ENCODE results near the gene THTPA. TPM values are rescaled to one million over a fixed set of nuclear protein-coding genes. Genes with fewer than 3 reads are reported as not detected.

Gene THTPA
- total RNA-seq, 2 donors from 2014 or later, result 13.0 to 17.0 TPM

GRCh38 chr14:23600806-23601205 lies 44.7 kb downstream of the THTPA start:
- Histone ChIP-seq H3K4me3 (ENCODE audit: low read length) (no peak overlapping the region), H3K9ac (ENCODE audit: extremely low read depth, low read length, poor library complexity, severe bottlenecking) (no peak overlapping the region), H3K27me3 (ENCODE audit: control insufficient read depth, insufficient read depth, low read length, poor library complexity, severe bottlenecking) (no peaks in the 10 kb centered on the region), H3K27ac (ENCODE audit: low read depth, low read length) (no peak overlapping the region), H3K4me1 (ENCODE audit: control insufficient read depth, insufficient read depth, low read length) (peaks cover 4% of the 10 kb centered on the region), H3K36me3 (ENCODE audit: control insufficient read depth, insufficient read depth, low read length) (no peaks in the 10 kb centered on the region), H3K9me3 (ENCODE audit: control insufficient read depth, low read length) (peaks cover 11% of the 10 kb centered on the region)
- WGBS, 2 experiments (ENCODE audit: insufficient coverage in 1 of 2, insufficient read length in 1 of 2), result 91 to 100% methylated on average over 1 of the region's 1 CpG
- Mint-ChIP-seq H3K36me3 (ENCODE audit: low read depth) (no peaks in the 10 kb centered on the region), H3K4me1 (peaks cover 2% of the 10 kb centered on the region), H3K27ac (no peak overlapping the region), H3K4me3 (no peak overlapping the region), H3K27me3 (ENCODE audit: insufficient read depth) (peaks cover 5% of the 10 kb centered on the region), H3K9me3 (no peaks in the 10 kb centered on the region)
- DNase-seq, result no peak
- TF ChIP-seq, protein P1, sequence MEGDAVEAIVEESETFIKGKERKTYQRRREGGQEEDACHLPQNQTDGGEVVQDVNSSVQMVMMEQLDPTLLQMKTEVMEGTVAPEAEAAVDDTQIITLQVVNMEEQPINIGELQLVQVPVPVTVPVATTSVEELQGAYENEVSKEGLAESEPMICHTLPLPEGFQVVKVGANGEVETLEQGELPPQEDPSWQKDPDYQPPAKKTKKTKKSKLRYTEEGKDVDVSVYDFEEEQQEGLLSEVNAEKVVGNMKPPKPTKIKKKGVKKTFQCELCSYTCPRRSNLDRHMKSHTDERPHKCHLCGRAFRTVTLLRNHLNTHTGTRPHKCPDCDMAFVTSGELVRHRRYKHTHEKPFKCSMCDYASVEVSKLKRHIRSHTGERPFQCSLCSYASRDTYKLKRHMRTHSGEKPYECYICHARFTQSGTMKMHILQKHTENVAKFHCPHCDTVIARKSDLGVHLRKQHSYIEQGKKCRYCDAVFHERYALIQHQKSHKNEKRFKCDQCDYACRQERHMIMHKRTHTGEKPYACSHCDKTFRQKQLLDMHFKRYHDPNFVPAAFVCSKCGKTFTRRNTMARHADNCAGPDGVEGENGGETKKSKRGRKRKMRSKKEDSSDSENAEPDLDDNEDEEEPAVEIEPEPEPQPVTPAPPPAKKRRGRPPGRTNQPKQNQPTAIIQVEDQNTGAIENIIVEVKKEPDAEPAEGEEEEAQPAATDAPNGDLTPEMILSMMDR (conservative IDR thresholded peaks at IDR 0.05), result no peak

DNA sequence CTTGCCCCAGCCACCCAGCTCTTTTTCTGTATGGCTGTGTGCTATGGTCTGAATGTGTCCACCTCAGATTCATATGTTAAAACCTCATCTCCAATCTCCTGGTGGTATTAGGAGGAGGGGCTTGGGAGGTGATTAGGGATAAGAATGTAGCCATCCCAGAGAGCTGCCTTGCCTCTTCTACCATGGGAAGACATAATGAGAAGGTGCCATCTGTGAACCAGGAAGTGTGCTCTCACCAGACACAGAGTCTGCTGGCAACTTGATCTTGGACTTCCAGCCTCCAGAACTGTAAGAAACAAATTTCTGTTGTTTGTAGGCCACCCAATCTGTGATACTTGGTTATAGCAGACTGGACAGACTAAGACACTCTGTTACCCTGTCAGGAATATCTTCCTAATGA lies 45.4 kb downstream of the THTPA start:
- no peaks in the 10 kb centered on the region for H3K36me3 ChIP-seq (ENCODE audit: control insufficient read depth, insufficient read depth, low read length)
- H3K27me3 ChIP-seq (ENCODE audit: control insufficient read depth, insufficient read depth, low read length, poor library complexity, severe bottlenecking), result no peaks in the 10 kb centered on the region
- DNase-seq, result no peak
- H3K9ac ChIP-seq (ENCODE audit: extremely low read depth, low read length, poor library complexity, severe bottlenecking), result no peak overlapping the region
- Mint-ChIP-seq H3K9me3 (no peaks in the 10 kb centered on the region), H3K27me3 (ENCODE audit: insufficient read depth) (peaks cover 6% of the 10 kb centered on the region), H3K36me3 (ENCODE audit: low read depth) (no peaks in the 10 kb centered on the region), H3K4me1 (peaks cover 2% of the 10 kb centered on the region), H3K27ac (no peak overlapping the region), H3K4me3 (no peak overlapping the region)
- H3K4me3 ChIP-seq (ENCODE audit: low read length), result no peak overlapping the region
- peaks cover 4% of the 10 kb centered on the region for H3K4me1 ChIP-seq (ENCODE audit: control insufficient read depth, insufficient read depth, low read length)
- H3K9me3 ChIP-seq (ENCODE audit: control insufficient read depth, low read length), result peaks cover 11% of the 10 kb centered on the region
- no peak overlapping the region for H3K27ac ChIP-seq (ENCODE audit: low read depth, low read length)
- TF ChIP-seq, protein P1 (conservative IDR thresholded peaks at IDR 0.05), result no peak

DNA sequence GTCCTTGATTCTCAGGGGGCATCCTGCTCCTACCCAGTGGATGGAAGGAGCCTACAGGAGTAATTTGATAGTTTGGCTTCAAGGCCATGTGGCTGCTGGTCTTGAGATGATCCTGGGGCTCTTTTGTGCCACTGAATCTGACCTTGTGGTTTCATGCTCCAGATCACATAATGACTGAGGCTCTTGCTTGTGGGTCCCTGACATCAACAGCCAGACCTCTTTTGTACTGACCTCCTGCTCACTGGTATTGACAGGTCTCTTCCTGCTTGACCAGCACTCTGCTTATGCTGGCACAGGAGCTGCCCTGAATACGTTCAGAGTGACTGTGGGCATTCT lies 45.7 kb downstream of the THTPA start:
- no peak overlapping the region for H3K27ac ChIP-seq (ENCODE audit: low read depth, low read length)
- no peaks in the 10 kb centered on the region for H3K27me3 ChIP-seq (ENCODE audit: control insufficient read depth, insufficient read depth, low read length, poor library complexity, severe bottlenecking)
- no peak overlapping the region for H3K9ac ChIP-seq (ENCODE audit: extremely low read depth, low read length, poor library complexity, severe bottlenecking)
- TF ChIP-seq, protein P1 (conservative IDR thresholded peaks at IDR 0.05), result no peak
- no peak for DNase-seq
- no peak overlapping the region for H3K4me3 ChIP-seq (ENCODE audit: low read length)
- peaks cover 11% of the 10 kb centered on the region for H3K9me3 ChIP-seq (ENCODE audit: control insufficient read depth, low read length)
- Mint-ChIP-seq H3K4me3 (no peak overlapping the region), H3K4me1 (peaks cover 5% of the 10 kb centered on the region), H3K27ac (no peak overlapping the region), H3K36me3 (ENCODE audit: low read depth) (no peaks in the 10 kb centered on the region), H3K9me3 (no peaks in the 10 kb centered on the region), H3K27me3 (ENCODE audit: insufficient read depth) (peaks cover 8% of the 10 kb centered on the region)
- peaks cover 4% of the 10 kb centered on the region for H3K4me1 ChIP-seq (ENCODE audit: control insufficient read depth, insufficient read depth, low read length)
- H3K36me3 ChIP-seq (ENCODE audit: control insufficient read depth, insufficient read depth, low read length), result no peaks in the 10 kb centered on the region
- WGBS, 2 experiments (ENCODE audit: insufficient coverage in 1 of 2, insufficient read length in 1 of 2), result 60 to 85% methylated on average over 1 of the region's 1 CpG

Measured in endodermal cell (in vitro differentiated cells).